ENCODE results near the gene PROX2.

The PROX2 gene

DNA sequence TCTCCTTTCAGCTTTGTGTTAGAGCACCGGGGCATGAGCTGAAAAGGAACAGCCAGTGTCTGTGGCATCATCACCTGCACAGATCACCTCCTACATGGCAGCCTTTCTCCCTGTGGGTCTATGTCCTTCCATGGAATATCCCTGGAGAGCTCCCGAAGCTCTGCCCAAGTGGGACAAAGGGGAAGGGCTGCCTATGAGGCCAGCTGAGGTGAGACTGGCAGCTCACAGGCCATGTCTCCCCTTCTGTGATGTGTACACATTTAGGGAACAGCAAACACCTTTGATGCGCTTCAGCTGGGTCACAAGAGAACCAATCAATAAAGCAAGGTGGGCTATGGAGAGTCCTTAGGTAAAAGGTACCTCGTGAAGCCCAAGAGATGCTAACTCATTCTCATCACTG is 4.1 kb downstream of the PROX2 start:
- DNase-seq = no peak

- no peak for DNase-seq
These were observed 7.2 kb downstream of the PROX2 start for GRCh38 chr14:74868739-74869138.

- no peak for DNase-seq
These were observed 8.3 kb downstream of the PROX2 start for GRCh38 chr14:74867673-74868072.

DNA sequence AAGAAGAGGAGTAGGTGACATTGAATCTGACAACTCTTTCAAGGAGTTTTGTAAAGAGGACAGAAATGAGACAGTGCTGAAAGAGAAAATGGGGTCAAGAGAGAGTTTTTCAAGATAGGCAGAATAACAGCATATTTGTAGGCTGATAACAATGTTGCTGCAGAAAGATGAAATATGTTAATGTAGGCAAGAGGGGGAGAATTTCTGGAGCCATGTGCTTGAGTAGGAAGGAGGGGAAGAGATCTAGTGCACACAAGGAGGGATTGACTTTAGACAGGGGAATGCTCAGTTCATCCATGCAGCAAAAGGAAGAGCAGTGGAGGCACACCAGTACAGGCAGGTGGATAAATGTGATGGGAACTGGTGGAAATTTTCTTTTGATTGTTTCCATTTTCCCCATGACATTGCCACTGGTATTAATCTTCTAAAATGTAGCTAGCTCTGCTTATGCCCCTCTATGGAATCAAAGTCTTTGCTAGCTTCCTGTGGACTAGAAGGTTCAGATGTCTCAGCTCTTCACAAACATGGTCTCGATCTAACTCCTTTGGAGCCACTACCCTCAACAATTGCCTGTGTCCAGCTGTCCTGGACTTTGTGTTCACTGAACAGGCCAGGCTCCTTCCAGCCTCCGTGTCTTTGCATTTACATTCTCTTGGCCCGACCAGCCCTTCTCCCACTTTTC is 9.1 kb downstream of the PROX2 start:
- no peak for DNase-seq

GRCh38 chr14:74865156-74865555 is 10.8 kb downstream of the PROX2 start:
- DNase-seq = no peak

GRCh38 chr14:74864198-74864597 is 11.7 kb downstream of the PROX2 start:
- DNase-seq = no peak

DNA sequence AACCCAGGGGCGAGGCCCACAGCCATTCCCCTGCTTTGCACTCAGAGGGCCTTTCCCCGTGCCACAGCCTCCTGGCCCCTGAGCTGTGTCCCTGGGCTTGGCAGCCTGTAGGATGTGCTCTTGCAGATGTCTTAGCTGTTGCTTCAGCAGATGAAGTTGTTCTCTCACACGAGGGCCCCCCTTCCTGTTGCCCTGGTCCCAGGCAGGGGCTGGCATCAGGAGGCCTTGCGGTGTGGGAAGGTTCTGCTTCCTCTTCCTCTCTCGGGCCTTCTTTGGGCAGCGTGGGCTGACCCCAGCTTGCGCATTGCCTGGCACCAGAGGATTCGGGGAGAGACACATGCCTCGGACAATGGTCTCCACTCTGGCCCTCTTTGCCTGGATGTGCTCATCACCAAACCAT is 12.7 kb downstream of the PROX2 start:
- DNase-seq = no peak

GRCh38 chr14:74861734-74862090 is 14.2 kb downstream of the PROX2 start:
- DNase-seq = no peak

DNA sequence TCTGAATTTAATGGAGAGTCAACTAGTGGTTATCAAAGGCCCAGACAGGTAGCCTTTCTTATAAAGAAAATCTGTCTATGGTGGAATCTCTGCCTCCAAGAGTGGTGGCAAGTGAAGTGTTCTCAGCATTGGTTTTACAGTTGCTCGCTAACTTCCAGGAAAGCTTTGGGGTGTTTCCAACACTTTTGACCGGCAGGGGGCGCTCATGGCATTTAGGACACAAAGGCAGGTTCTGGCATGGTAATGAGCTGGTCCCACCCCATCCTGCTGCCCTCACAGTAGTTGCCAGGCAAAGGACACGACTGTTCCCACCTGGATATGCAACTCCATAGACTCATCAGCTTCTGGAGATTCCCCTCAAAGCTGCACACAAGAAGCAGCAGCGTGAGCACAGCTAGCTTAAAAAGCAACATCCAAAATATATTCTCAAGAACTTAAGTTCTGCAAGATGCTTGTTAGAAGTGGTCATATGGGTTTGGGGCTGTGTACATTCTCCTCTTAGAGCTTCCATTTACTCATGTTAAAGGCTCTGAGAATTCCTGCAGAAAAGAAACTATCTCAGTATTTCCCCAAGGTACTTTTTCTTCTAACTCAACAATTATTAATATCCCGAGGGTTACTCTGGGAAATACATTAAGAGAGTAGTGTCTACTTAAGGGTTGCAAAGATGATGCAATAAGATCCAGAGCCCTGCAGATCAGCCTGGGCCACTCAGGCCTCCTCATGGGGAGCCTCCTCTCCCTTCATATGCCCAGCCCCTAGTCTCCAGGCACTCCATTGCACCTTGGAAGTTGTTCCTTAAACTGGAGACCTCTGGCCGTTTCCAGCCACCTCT is 14.8 kb downstream of the PROX2 start:
- DNase-seq = peak; percentile 86

- no peak for DNase-seq
These were observed 16.0 kb downstream of the PROX2 start for GRCh38 chr14:74859757-74860552.

DNA sequence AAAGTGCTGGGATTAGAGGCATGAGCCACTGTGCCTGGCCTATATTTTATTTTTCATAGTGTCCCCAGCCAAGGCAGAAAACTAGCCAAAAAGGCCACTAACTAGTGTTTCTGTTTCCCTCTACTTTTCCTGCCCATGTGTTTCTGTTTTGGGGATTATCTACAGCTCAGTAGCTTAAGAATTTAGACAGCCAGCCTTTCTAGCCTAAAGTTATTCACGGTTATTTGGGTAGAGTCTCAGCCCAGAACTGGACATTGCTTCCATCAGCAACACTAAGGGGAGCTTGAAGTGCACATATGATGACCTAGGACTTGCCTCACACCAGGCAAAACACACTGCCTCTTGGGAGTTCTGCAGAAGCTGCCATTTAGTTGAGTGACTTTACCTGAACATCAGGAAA is 17.9 kb downstream of the PROX2 start:
- DNase-seq = no peak

DNA sequence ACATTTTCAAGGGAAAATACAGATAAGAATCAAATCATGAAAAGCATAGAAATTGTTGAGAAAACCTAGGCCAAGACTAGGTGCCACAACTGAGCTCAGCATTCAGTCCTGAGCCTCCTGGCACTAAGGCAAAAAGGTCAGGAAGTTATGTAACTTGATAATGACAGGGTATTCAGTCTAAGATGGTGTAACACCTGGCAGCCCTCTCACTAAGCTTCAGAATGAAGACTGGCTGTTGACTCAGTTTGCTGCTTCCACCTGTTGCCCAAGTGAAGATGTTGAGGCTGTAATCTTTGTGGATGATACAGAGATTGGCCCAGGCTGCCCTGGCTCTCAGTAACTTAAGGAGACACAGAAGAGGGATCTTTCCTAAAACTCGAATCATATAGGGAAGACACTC is 19.6 kb downstream of the PROX2 start:
- no peak for DNase-seq

DNA sequence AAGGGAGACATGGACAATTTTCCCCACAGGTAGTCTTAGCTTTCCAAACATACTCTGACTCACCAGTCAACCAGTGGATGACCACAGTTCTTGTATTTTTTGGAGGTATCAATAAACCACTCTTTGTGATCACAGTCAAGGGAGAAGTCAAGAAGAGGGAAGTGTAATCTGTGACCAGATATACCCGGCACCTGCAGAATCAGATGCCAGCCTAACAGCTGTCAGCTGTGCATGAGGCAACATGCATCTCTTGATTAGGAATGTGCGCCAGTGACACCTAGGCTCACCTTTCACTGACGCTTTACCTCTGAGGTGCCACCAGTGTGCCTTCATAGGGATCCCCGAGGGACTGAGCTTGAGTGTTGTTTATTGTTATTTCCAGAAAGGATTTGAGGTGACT is 20.0 kb downstream of the PROX2 start:
- DNase-seq = no peak

- DNase-seq = no peak
These were observed 20.9 kb downstream of the PROX2 start for GRCh38 chr14:74855021-74855420.

- DNase-seq = no peak
These were observed 22.4 kb downstream of the PROX2 start for GRCh38 chr14:74853581-74853980.

DNA sequence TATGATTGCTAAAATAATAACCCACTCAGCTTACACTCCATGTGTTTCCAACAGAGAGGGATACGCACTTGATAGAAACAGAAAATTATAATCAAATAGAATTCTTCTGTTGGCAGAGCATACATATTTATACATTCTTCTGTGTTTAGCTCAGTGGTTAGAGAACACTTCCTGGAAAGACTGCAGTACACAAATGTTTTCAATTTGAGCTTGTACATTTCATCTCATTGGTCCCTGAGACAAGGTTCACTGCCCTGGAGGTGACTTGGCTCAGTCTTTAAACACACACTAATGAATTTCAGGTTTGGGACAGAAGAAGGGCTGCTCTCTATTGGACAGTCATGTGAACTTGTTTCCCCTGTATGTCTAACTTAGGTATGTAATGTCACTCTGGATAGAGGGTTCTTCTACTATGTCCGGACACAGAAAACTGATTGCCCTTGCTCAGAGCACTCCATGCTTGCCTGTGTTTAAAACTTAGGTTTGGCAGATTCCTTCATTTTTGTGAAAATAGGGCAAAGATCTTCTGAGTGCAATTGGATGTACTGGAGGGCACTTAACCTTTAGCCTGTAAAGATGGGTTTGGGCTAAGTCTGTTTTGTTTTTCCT is 22.9 kb downstream of the PROX2 start:
- no peak for DNase-seq

GRCh38 chr14:74848768-74849167 is 27.2 kb downstream of the PROX2 start:
- no peak for DNase-seq

- DNase-seq = no peak
These were observed 28.8 kb downstream of the PROX2 start for GRCh38 chr14:74846968-74847665.

DNA sequence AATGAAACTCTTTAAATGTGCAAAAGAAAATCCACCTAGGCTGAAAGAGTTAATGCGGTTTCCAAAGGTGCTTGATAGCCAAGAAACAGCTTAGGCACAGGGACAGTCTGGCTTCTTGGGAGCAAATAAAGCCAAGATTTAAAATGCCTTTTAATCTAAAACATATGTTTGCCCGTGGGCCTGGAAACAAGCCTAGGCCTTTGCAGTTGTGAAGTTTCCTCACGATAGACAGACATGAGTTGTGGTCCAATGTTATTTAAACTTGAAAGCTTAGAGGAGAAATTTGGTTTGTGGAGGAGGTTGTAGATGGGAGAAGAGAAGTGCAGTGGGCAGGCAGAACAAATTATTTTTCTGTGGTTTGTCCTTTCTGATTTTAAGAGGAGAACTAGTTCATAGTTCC is 29.8 kb downstream of the PROX2 start:
- no peak for DNase-seq

DNA sequence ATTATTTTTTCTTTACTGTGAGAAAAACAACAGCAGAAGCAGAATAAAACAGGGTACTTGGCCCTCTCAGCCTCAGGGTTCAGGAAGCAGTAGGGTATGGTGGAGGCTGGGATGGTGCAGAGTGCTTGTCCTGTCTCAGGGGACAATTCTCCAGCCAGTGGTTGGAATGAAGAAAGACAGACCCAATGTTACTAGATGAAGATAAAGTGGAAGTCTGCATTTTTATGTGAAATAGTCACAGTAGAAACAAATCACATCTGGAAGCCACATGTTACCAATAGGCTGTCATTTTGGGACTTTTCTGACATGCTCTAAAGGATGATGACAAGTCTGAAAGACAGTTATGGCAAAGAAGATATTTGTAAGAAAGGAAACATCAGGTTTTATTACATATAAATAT is 32.3 kb downstream of the PROX2 start:
- DNase-seq = no peak

DNA sequence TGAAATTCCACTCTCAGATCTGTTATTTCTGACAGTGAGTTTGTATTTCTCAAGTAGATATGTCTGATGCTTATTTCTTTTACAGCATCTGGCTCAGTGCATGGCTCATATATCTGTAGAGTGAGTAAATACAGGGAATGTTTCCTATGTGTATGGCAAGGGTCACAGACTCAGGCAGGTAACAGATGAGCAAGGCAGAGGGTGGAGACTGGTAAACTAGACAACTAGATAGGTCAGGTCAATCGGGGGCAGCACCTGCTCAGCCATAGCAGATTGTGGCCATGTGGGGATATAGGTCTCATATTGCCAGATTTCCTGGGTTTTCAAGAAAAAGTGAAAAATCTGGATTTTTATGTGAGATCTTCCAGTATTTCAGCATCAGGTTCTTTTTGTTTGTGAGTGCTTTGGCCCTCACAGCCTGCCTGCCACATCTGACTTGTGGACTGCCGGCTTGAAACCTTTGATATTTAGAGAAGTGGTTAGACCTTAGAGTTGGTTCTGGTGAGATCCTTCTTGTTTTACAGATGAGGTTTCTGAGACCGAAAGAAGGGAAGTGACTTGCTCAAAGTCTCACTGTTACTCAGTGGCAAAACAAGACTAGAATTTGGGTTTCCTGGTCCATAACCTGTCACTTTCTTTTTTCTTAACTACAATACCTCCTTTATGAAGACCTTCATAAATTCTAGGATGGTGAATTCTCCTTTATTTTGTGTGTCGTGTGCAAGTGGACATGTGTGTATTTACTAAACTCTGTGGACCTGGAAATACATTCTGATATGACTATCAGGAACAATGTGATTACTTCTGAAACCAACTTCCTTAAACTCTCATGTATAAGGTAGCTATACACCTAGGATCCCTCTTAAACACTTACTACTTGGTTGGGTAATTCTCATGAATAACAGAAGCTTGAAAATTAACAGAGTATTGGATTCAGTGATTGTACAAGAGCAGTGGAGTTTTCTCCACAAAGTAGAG is 34.4 kb downstream of the PROX2 start:
- no peak for DNase-seq

Measured in KG1 (cell line).